Measurements from ENCODE around the gene PI4K2A. TPM values are rescaled to one million over a fixed set of nuclear protein-coding genes. Genes with fewer than 3 reads are reported as not detected.
"Not testable (repeated sequence)": the region's sequence is repeated elsewhere in the genome, so short reads cannot be mapped to it uniquely, and the experiment has no call there.

The PI4K2A gene
- total RNA-seq, 2 experiments from 2014 or later, result 8.5 to 8.9 TPM

DNA sequence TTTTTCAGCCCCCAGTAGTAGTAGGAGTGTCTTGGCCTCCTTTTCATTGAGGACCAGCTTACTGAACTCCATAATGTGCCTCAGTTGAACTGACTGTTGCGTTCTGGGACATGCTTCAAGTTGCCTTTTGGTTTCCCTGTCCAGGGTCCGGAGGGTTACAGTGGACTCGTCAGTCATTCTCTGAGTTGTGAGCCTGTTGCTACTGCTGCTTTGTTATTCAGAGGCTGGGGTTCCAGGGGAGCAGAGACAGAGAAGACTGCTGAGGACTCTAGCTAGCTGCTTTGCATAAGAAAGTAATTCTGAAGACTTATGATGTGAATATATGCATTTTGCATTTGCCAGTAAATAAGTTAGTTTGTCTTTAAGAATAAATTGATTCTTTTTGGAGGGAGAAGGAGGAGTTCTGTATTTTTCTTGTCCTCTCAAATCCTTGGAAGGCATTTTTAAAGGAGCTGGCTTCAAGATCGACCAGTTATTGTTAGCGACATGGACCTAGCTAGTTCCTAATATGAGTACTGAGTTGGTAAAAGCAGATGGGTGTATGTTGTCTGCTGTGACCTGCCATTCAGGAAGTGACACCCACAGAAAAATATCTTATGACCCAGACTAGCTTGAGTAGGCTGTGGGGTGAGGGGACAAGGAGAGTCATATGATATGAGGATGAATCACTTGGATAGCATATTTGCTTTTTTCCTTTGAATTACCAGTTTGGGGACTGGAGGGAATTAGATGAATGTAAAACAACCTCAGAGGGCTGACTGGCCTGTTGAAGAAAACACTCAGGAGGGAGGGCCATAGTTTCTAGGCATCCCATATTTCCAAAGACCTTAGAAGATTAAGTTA lies 8.3 kb downstream of the PI4K2A start:
- H3K36me3 Mint-ChIP-seq (ENCODE audit: low read depth), result peaks cover 13% of the 10 kb centered on the region
- ChIA-PET CTCF (interaction anchor here (0.6 to 1.3 kb wide), 5 partner anchors 28 to 96 kb away, joined by 3 to 6 read pairs (median 4); partner anchors contain the start of gene AVPI1), POLR2A (interaction anchor here (0.6 to 1.1 kb wide), 3 partner anchors 10 to 236 kb away, joined by 5 to 8 read pairs (median 6); no protein-coding TSS in a partner anchor)
- H3K4me1 Mint-ChIP-seq, result peaks cover 22% of the 10 kb centered on the region
- no peaks in the 10 kb centered on the region for H3K9me3 Mint-ChIP-seq (ENCODE audit: low read depth)
- H3K27ac Mint-ChIP-seq, result peak overlapping the region; percentile 83
- ATAC-seq (peak; percentile 100), DNase-seq (peak; percentile 60)
- intact Hi-C loops (cut with DNase I, micrococcal nuclease), result loop anchor here in 1 of 2 experiments (10.0 kb wide), 1 partner anchor 1976 kb away; the partner anchor contains the start of gene SLC25A28
- H3K4me3 Mint-ChIP-seq, result no peak overlapping the region
- H3K27me3 Mint-ChIP-seq, result no peaks in the 10 kb centered on the region

DNA sequence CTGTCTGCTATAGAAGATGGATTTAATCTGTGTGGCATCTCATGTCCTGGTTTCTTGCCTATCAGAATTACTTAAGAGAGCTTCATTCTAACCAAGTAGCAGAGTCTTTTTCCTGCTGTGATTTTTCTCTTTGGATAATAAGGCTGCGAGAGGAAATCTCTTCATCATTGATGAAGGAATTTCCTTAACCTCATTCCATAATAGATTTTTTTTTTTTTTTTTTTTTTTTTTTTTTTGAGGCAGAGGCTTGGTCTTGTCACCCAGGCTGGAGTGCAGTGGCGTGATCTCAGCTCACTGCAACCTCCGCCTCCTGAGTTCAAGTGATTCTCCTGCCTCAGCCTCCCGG lies 8.9 kb downstream of the PI4K2A start:
- H3K9me3 Mint-ChIP-seq (ENCODE audit: low read depth); DNase-seq; ATAC-seq; H3K27me3 Mint-ChIP-seq; H3K4me3 Mint-ChIP-seq: not testable (repeated sequence)
- Mint-ChIP-seq H3K4me1 (peaks cover 22% of the 10 kb centered on the region), H3K27ac (peak overlapping the region; percentile 83), H3K36me3 (ENCODE audit: low read depth) (peaks cover 16% of the 10 kb centered on the region)
- ChIA-PET POLR2A (interaction anchor here (0.8 to 1.1 kb wide), 2 partner anchors 13 to 237 kb away, joined by 6 to 8 read pairs; no protein-coding TSS in a partner anchor), CTCF (interaction anchor here (0.6 to 1.3 kb wide), 5 partner anchors 27 to 97 kb away, joined by 3 to 6 read pairs (median 4); partner anchors contain the start of gene AVPI1)
- intact Hi-C loops (cut with DNase I, micrococcal nuclease), result loop anchor here in 1 of 2 experiments (10.0 kb wide), 1 partner anchor 1975 kb away; the partner anchor contains the start of gene SLC25A28

DNA sequence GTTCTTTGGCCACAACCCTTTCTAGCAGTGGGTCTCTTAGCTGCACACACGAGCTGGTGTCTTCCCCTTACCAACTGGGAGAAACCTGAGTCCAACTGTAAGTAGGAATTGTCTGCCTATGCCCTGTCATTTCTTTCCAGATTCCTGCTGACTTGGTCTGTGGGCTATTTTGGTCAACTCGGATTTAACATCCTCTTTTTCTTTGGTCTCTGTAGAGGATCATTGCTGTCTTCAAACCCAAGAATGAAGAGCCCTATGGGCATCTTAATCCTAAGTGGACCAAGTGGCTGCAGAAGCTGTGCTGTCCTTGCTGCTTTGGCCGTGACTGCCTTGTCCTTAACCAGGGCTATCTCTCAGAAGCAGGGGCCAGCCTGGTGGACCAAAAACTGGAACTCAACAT lies 10.3 kb downstream of the PI4K2A start:
- Mint-ChIP-seq H3K4me1 (peaks cover 22% of the 10 kb centered on the region), H3K27ac (no peak overlapping the region), H3K4me3 (no peak overlapping the region), H3K36me3 (ENCODE audit: low read depth) (peaks cover 12% of the 10 kb centered on the region), H3K9me3 (ENCODE audit: low read depth) (no peaks in the 10 kb centered on the region), H3K27me3 (no peaks in the 10 kb centered on the region)
- DNase-seq (no peak), ATAC-seq (no peak)
- intact Hi-C loops (cut with DNase I, micrococcal nuclease), result no loop called here
- CTCF ChIA-PET, result interaction anchor here (1.6 kb wide), 1 partner anchor 26 kb away, joined by 4 read pairs; no protein-coding TSS in a partner anchor
- POLR2A ChIA-PET, result interaction anchor here (0.6 kb wide), 1 partner anchor 585 kb away, joined by 3 read pairs; no protein-coding TSS in a partner anchor

DNA sequence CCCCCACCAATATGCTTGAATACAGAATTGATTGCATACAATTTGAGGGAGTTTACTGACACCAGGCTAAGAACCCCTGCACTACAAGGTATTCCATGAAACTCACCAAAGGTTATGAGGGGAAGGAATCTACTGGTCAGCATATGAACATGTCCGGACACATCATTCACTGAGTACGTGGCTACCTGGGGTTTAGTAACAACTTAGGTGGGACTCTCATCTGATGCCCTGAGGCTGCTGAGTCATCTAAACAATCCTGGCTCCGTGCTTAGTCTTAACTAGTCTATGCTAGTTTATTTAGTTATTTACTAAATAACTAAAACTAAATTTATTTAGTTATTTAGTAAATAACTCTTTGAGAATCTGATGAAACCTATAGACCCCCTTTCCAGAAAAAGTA lies 11.3 kb downstream of the PI4K2A start:
- Mint-ChIP-seq H3K27me3 (no peaks in the 10 kb centered on the region), H3K4me3 (no peak overlapping the region), H3K4me1 (peaks cover 22% of the 10 kb centered on the region), H3K27ac (no peak overlapping the region), H3K36me3 (ENCODE audit: low read depth) (peaks cover 15% of the 10 kb centered on the region), H3K9me3 (ENCODE audit: low read depth) (no peaks in the 10 kb centered on the region)
- POLR2A ChIA-PET, result no interaction called here
- DNase-seq (no peak), ATAC-seq (no peak)
- intact Hi-C loops (cut with DNase I, micrococcal nuclease), result no loop called here
- CTCF ChIA-PET, result interaction anchor here (1.6 kb wide), 1 partner anchor 25 kb away, joined by 4 read pairs; no protein-coding TSS in a partner anchor

DNA sequence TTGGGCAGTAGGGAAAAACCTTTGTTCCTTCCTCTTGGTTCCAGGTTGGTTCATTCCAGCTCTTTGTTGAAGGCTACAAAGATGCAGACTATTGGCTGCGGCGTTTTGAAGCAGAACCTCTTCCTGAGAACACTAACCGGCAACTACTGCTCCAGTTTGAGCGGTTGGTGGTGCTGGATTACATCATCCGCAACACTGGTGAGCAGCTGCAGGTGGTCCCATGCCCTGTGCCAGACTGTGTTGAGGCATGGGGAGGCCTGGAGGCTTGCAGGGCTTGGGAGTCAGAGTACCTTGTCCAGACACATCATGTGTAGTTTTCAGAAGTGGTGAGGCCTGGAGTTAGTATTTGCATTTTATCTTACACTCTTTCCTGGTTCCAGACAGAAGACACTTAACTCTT lies 16.3 kb downstream of the PI4K2A start:
- DNase-seq (no peak), ATAC-seq (no peak)
- H3K9me3 Mint-ChIP-seq (ENCODE audit: low read depth), result no peaks in the 10 kb centered on the region
- H3K27me3 Mint-ChIP-seq, result no peaks in the 10 kb centered on the region
- POLR2A ChIA-PET, result no interaction called here
- H3K4me3 Mint-ChIP-seq, result no peak overlapping the region
- CTCF ChIA-PET, result no interaction called here
- no peaks in the 10 kb centered on the region for H3K4me1 Mint-ChIP-seq
- intact Hi-C loops (cut with DNase I, micrococcal nuclease), result no loop called here
- H3K36me3 Mint-ChIP-seq (ENCODE audit: low read depth), result peaks cover 23% of the 10 kb centered on the region
- no peak overlapping the region for H3K27ac Mint-ChIP-seq

DNA sequence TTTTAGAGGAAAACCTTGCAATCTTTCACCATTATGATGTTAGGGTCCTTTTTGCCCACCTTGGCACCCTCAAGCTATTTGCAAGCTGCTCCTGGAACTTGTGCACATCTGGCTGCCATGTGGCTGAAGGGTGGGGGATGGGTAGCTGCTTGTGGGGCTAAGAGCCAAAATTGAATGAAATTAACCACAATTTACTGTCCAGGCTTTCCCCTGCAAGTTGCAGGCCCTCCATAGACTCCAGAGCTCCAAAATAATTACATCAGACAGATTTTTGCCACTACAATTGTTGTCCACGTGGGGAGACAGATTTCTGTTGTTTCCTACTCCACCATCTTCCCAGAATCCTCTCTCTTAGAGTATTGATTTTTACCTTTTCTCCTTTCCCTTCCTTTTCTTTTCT lies 19.1 kb downstream of the PI4K2A start:
- ChIA-PET POLR2A (no interaction called here), CTCF (interaction anchor here (0.6 kb wide), 1 partner anchor 65 kb away, joined by 3 read pairs; no protein-coding TSS in a partner anchor)
- ATAC-seq (no peak), DNase-seq (no peak)
- Mint-ChIP-seq H3K27ac (no peak overlapping the region), H3K4me1 (no peaks in the 10 kb centered on the region), H3K9me3 (ENCODE audit: low read depth) (no peaks in the 10 kb centered on the region), H3K27me3 (no peaks in the 10 kb centered on the region), H3K36me3 (ENCODE audit: low read depth) (peaks cover 28% of the 10 kb centered on the region), H3K4me3 (no peak overlapping the region)
- intact Hi-C loops (cut with DNase I, micrococcal nuclease), result no loop called here

DNA sequence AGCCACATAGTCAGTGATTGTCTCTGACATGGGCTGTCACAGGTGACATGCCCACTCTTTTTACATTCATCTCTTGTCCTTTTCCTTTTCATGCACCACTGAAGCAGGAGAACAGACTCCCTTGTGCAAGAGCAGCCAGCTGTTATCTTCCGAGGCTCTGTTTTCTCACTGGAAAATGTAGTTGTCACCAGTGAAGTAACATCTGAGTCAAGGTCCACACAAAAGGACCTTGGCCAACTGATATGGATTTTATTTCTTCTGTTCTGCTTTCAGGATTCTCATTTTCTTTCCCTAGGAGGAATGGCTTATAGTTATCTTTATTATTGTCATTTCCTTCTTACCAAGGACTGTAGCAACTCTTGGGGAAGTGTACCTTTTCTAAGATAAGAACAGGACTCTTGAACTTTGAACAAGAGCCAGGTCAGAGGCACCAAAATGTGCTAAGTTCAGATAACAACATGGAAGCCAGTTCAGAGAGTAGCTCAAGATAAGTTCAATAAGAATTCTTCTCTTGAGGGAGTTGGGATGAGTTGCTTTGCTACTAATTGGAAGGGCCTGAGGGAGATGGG lies 23.9 kb downstream of the PI4K2A start:
- Mint-ChIP-seq H3K36me3 (ENCODE audit: low read depth) (peaks cover 26% of the 10 kb centered on the region), H3K9me3 (ENCODE audit: low read depth) (no peaks in the 10 kb centered on the region), H3K27me3 (no peaks in the 10 kb centered on the region), H3K27ac (no peak overlapping the region), H3K4me3 (no peak overlapping the region), H3K4me1 (no peaks in the 10 kb centered on the region)
- ChIA-PET CTCF (interaction anchor here (1.6 kb wide), 1 partner anchor 37 kb away, joined by 3 read pairs; no protein-coding TSS in a partner anchor), POLR2A (no interaction called here)
- ATAC-seq, result no peak
- no peak for DNase-seq
- intact Hi-C loops (cut with DNase I, micrococcal nuclease), result no loop called here

DNA sequence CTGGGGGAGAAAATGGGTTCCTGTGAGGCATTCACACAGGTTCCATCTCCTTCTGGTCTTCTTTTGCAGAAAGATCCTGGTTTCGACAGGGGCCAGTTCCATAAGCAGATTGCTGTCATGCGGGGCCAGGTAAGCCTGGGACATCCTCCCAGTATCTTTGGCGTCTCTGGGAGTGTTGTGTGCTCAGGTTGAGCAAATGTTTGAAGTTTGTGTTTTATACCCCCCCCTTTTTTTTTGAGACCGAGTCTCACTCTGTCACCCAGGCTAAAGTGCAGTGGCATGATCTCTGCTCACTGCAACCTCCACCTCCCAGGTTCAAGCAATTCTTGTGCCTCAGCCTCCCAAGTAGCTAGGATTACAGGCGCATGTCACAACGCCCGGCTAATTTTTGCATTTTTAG lies 26.5 kb downstream of the PI4K2A start:
- Mint-ChIP-seq H3K4me3 (no peak overlapping the region), H3K9me3 (ENCODE audit: low read depth) (no peaks in the 10 kb centered on the region), H3K36me3 (ENCODE audit: low read depth) (peaks cover 26% of the 10 kb centered on the region), H3K27me3 (no peaks in the 10 kb centered on the region), H3K4me1 (no peaks in the 10 kb centered on the region), H3K27ac (no peak overlapping the region)
- CTCF ChIA-PET, result interaction anchor here (2.2 kb wide), 1 partner anchor 10 kb away, joined by 9 read pairs; no protein-coding TSS in a partner anchor
- intact Hi-C loops (cut with DNase I, micrococcal nuclease), result no loop called here
- ATAC-seq (no peak), DNase-seq (no peak)
- POLR2A ChIA-PET, result no interaction called here

DNA sequence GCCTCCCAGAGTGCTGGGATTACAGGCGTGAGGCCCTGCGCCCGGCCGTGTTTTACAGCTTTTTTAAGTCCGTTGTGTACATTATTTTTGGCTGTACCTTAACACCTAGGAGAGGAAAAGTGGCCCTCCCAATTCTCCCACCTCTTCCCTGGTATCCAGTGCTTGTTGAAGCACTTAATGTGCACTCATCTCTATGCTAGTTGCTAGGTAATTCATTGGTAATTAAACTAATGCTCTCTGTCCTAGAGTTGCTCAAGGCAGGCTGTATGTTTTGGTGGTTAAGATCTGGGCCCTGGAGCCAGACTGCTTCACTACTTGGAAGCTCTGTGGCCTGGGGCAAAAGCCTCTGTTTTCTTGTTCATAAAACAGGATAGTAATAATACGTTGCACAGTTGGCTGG lies 27.0 kb downstream of the PI4K2A start:
- intact Hi-C loops (cut with DNase I, micrococcal nuclease), result no loop called here
- no peak for DNase-seq
- H3K9me3 Mint-ChIP-seq (ENCODE audit: low read depth), result no peaks in the 10 kb centered on the region
- H3K4me3 Mint-ChIP-seq, result no peak overlapping the region
- no peaks in the 10 kb centered on the region for H3K4me1 Mint-ChIP-seq
- no peaks in the 10 kb centered on the region for H3K27me3 Mint-ChIP-seq
- H3K27ac Mint-ChIP-seq, result no peak overlapping the region
- ChIA-PET CTCF (interaction anchor here (0.6 to 2.2 kb wide), 3 partner anchors 10 to 34 kb away, joined by 3 to 9 read pairs (median 3); no protein-coding TSS in a partner anchor), POLR2A (no interaction called here)
- ATAC-seq, result no peak
- peaks cover 24% of the 10 kb centered on the region for H3K36me3 Mint-ChIP-seq (ENCODE audit: low read depth)

DNA sequence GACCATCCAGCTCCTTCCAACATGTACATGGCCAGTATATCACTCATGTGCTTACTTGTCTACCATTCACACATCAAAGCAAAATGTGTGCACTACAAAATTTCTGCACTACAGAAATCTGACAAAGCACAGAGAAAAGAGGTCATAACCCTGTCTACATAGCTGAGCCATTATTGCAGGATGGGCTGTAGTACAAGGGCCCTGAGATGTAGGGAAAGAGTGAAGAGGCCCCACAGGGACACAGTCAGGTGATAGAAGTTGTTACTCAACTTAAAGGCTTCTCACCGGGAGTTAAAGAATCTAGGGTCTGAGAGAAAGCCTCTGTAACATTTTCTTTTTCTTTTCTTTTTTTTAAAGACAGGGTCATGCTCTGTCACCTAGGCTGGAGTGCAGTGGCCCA lies 29.1 kb downstream of the PI4K2A start:
- Mint-ChIP-seq H3K4me1 (peaks cover 5% of the 10 kb centered on the region), H3K36me3 (ENCODE audit: low read depth) (peaks cover 24% of the 10 kb centered on the region), H3K4me3 (no peak overlapping the region), H3K27me3 (no peaks in the 10 kb centered on the region), H3K27ac (no peak overlapping the region), H3K9me3 (ENCODE audit: low read depth) (no peaks in the 10 kb centered on the region)
- CTCF ChIA-PET, result interaction anchor here (0.6 to 1.4 kb wide), 3 partner anchors 17 to 98 kb away, joined by 3 to 4 read pairs (median 4); partner anchors contain the start of gene ANKRD2
- POLR2A ChIA-PET, result no interaction called here
- intact Hi-C loops (cut with DNase I, micrococcal nuclease), result no loop called here
- ATAC-seq (no peak), DNase-seq (no peak)

DNA sequence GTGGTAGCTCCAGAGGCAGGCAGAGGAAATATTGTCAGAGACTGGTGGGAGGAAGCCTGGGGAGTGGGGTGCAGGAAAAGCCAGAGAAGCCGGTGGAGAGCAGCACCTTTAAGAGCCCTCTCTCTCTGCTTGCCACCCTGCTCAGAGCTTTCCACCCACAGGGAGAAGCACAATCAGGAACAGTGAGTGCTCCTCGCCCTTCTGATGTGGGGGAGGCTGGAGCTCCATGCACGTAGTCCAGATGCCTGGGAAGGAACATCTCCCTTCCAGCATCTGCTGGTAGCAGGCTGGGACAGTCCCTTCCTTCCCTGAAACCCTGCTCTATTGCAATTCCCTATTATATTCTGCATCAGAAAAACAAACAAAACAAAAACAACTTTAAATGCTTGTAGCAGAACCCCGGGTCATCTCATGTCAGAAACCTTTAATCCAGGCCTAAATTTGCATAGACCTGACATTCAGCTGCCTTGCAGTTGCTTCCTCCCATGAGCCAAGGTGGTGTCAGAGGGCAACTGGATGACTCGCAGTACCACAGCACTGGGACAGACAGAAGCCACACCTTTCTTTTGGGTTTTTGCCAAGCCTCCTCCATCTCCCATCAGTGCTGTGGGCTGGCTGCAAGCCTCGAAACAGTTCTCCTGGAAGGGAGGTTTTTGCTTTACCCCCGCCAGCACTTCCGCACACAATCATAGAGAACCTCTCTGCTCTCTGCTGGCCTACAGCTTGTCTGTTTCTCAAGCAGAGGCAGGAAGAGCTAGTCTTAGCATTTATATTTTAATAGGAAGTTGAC lies 33.5 kb downstream of the PI4K2A start:
- Mint-ChIP-seq H3K27ac (no peak overlapping the region), H3K4me1 (peaks cover 5% of the 10 kb centered on the region), H3K27me3 (no peaks in the 10 kb centered on the region), H3K9me3 (ENCODE audit: low read depth) (no peaks in the 10 kb centered on the region), H3K36me3 (ENCODE audit: low read depth) (peaks cover 12% of the 10 kb centered on the region), H3K4me3 (no peak overlapping the region)
- intact Hi-C loops (cut with DNase I, micrococcal nuclease), result no loop called here
- POLR2A ChIA-PET, result interaction anchor here (0.6 kb wide), 1 partner anchor 189 kb away, joined by 3 read pairs; no protein-coding TSS in a partner anchor
- CTCF ChIA-PET, result interaction anchor here (1.2 to 4.0 kb wide), 4 partner anchors 10 to 28 kb away, joined by 3 to 15 read pairs (median 8); partner anchors contain the start of gene AVPI1
- DNase-seq (peak; percentile 60), ATAC-seq (peak; percentile 88)

Data from activated CD4-positive, alpha-beta T cell treated with anti-CD3 and anti-CD28 coated beads for 36 hours (primary cell).